Ascending aorta (tissue), 2 donors: ENCODE data around the gene LTBP4. TPM values are rescaled to one million over a fixed set of nuclear protein-coding genes. Genes with fewer than 3 reads are reported as not detected.

Experiments used
- DNase-seq, 2 donors: peaks; one replicate each; pipeline ENCODE4 v3.0.0-alpha.2; 2019; ENCODE audit warnings: low spot score in 2 of 2
- H3K27ac ChIP-seq, 2 donors: fragments of 200-600 bp; sonication (generic); one replicate each; pipeline ENCODE4 v1.5.1; 2016 to 2017; ENCODE audit warnings: mild to moderate bottlenecking in 1 of 2
- H3K27me3 ChIP-seq: fragments of 200-600 bp; sonication (generic); one replicate; pipeline ENCODE4 v1.5.1; 2017
- H3K36me3 ChIP-seq, 2 donors: fragments of 200-600 bp; sonication (generic); one replicate each; pipeline ENCODE4 v1.5.1; 2016
- H3K4me1 ChIP-seq, 2 donors: fragments of 200-600 bp; sonication (generic); one replicate each; pipeline ENCODE4 v1.5.1; 2016 to 2017; ENCODE audit warnings: mild to moderate bottlenecking in 1 of 2
- H3K4me3 ChIP-seq, 2 donors: fragments of 200-600 bp; sonication (generic); one replicate each; pipeline ENCODE4 v1.5.1; 2016 to 2017; ENCODE audit warnings: mild to moderate bottlenecking in 1 of 2
- H3K9me3 ChIP-seq, 2 donors: fragments of 200-600 bp; sonication (generic); one replicate each; pipeline ENCODE4 v1.5.1; 2016
- CTCF ChIP-seq, 3 experiments: fragments of 200-600 bp in 2 of 3; fragments of 450-650 bp in 1 of 3; sonication (generic) in 2 of 3; IDR thresholded peaks; one replicate each; pipeline ENCODE4 v1.5.1; 2016 to 2019; ENCODE audit warnings: antibody characterized with exemption in 3 of 3, mild to moderate bottlenecking in 1 of 3, moderate library complexity in 1 of 3
- intact Hi-C: fragments of 100-400 bp; cut with DNase I; formaldehyde crosslinking; loops from one replicate; pipeline ENCODE4 v1.15.1; 2023
- total RNA-seq: library from RNA; depleted of rRNA; stranded (reverse); fragments of >200 nt; gene quantifications from one replicate; pipeline ENCODE4 v1.1.0, GENCODE V29; 2016

Gene LTBP4
- total RNA-seq, 1 donor from 2014 or later = 691 TPM

GRCh38 chr19:40661616-40662015 is 60.4 kb downstream of the LTBP4 start:
- H3K27me3 ChIP-seq = no peaks in the 10 kb centered on the region
- no peak overlapping the region for H3K4me3 ChIP-seq
- intact Hi-C loops = loop anchor here (1.0 to 10.0 kb wide), 5 partner anchors 136 to 603 kb away; partner anchors contain the start of genes EGLN2 and HNRNPUL1
- H3K36me3 ChIP-seq = no peaks in the 10 kb centered on the region
- no peak for DNase-seq
- no peaks in the 10 kb centered on the region for H3K9me3 ChIP-seq
- no peak overlapping the region for H3K27ac ChIP-seq
- no peak for TF ChIP-seq CTCF (IDR thresholded peaks at IDR 0.05)
- peaks cover 3 to 13% of the 10 kb centered on the region in 2 donors for H3K4me1 ChIP-seq

GRCh38 chr19:40662925-40663694 is 61.9 kb downstream of the LTBP4 start:
- peak overlapping the region; percentile 80 to 84 for H3K27ac ChIP-seq
- TF ChIP-seq CTCF (IDR thresholded peaks at IDR 0.05) = peak in 2 of 3 experiments; percentile 99 to 100
- peaks cover 11 to 15% of the 10 kb centered on the region in 2 donors for H3K36me3 ChIP-seq
- no peaks in the 10 kb centered on the region for H3K27me3 ChIP-seq
- DNase-seq = peak; percentile 40 to 95
- intact Hi-C loops = loop anchor here (1.0 to 10.0 kb wide), 8 partner anchors 27 to 602 kb away; partner anchors contain the start of genes ACTMAP, COQ8B, EGLN2 and HNRNPUL1
- peaks cover 3 to 13% of the 10 kb centered on the region in 2 donors for H3K4me1 ChIP-seq
- no peaks in the 10 kb centered on the region for H3K9me3 ChIP-seq
- H3K4me3 ChIP-seq = peak overlapping the region; percentile 64 to 77

GRCh38 chr19:40663695-40664692 is 62.8 kb downstream of the LTBP4 start:
- intact Hi-C loops = loop anchor here (1.0 to 10.0 kb wide), 7 partner anchors 26 to 601 kb away; partner anchors contain the start of genes ACTMAP, COQ8B, EGLN2 and HNRNPUL1
- peak overlapping the region; percentile 64 to 77 for H3K4me3 ChIP-seq
- no peaks in the 10 kb centered on the region for H3K9me3 ChIP-seq
- peaks cover 3 to 13% of the 10 kb centered on the region in 2 donors for H3K4me1 ChIP-seq
- no peaks in the 10 kb centered on the region for H3K27me3 ChIP-seq
- peaks cover 15 to 23% of the 10 kb centered on the region in 2 donors for H3K36me3 ChIP-seq
- peak overlapping the region; percentile 80 to 84 for H3K27ac ChIP-seq
- no peak for TF ChIP-seq CTCF (IDR thresholded peaks at IDR 0.05)
- no peak for DNase-seq

GRCh38 chr19:40666803-40667438 is 65.8 kb downstream of the LTBP4 start:
- intact Hi-C loops = loop anchor here (10.0 kb wide), 1 partner anchor 598 kb away; the partner anchor contains the start of gene HNRNPUL1
- Histone ChIP-seq H3K9me3 (no peaks in the 10 kb centered on the region), H3K36me3 (peaks cover 45 to 52% of the 10 kb centered on the region in 2 donors), H3K27ac (peak overlapping the region; percentile 65 to 69), H3K27me3 (no peaks in the 10 kb centered on the region), H3K4me3 (no peak overlapping the region), H3K4me1 (peaks cover 3 to 13% of the 10 kb centered on the region in 2 donors)
- no peak for TF ChIP-seq CTCF (IDR thresholded peaks at IDR 0.05)
- no peak for DNase-seq

GRCh38 chr19:40667602-40668001 is 66.4 kb downstream of the LTBP4 start:
- no peak for DNase-seq
- H3K27ac ChIP-seq = no peak overlapping the region
- intact Hi-C loops = loop anchor here (10.0 kb wide), 1 partner anchor 597 kb away; the partner anchor contains the start of gene HNRNPUL1
- H3K4me1 ChIP-seq = peaks cover 3 to 13% of the 10 kb centered on the region in 2 donors
- H3K36me3 ChIP-seq = peaks cover 51 to 59% of the 10 kb centered on the region in 2 donors
- TF ChIP-seq CTCF (IDR thresholded peaks at IDR 0.05) = no peak
- H3K27me3 ChIP-seq = no peaks in the 10 kb centered on the region
- H3K9me3 ChIP-seq = no peaks in the 10 kb centered on the region
- no peak overlapping the region for H3K4me3 ChIP-seq
